Transverse colon (tissue), 3 donors: ENCODE measurements around the gene TMC6.

Experiments used
- CTCF ChIP-seq, 5 experiments: fragments of 200-600 bp in 3 of 5; fragments of 450-650 bp in 2 of 5; sonication (generic) in 3 of 5; IDR thresholded peaks; 1 replicate in 2 of 5; 2 replicates in 3 of 5; pipeline ENCODE4 v1.5.1; 2016 to 2017; ENCODE audit warnings: antibody characterized with exemption in 5 of 5, inconsistent platforms in 3 of 5, mild to moderate bottlenecking in 2 of 5, moderate library complexity in 1 of 5
- EP300 ChIP-seq: sonication (generic); formaldehyde crosslinking; IDR thresholded peaks from one replicate; pipeline ENCODE4 v1.6.1; 2017; ENCODE audit warnings: antibody characterized with exemption, low read depth

DNA sequence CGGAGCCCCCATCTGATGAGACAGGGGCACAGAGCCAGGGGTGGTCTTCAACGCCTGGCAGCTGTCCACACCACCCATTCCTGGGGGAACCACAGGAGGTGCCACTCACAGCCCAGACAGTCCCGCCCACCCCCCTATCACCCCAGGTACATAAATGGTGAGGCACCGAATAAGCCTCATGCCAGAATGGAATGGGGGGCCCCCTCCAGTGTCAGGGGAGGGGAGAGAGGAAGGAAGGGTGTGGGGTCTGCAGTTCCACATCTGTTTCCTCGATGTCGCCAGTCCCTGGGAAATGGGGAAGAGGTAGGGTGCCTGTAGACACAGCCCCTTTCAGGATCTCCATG is 1.7 kb downstream of the TMC6 start:
- TF ChIP-seq CTCF (IDR thresholded peaks at IDR 0.05) (no peak), EP300 (no peak)
